Astrocyte of the hippocampus (primary cell): ENCODE data around the gene ELOB.
A peak's percentile ranks its signal among the peaks of the same experiment; 100 is the strongest.

ENCODE experiments used
- DNase-seq: peaks from one replicate; pipeline ENCODE4 v3.0.0; 2011; ENCODE audit warnings: low read depth, low spot score

Gene ELOB

DNA sequence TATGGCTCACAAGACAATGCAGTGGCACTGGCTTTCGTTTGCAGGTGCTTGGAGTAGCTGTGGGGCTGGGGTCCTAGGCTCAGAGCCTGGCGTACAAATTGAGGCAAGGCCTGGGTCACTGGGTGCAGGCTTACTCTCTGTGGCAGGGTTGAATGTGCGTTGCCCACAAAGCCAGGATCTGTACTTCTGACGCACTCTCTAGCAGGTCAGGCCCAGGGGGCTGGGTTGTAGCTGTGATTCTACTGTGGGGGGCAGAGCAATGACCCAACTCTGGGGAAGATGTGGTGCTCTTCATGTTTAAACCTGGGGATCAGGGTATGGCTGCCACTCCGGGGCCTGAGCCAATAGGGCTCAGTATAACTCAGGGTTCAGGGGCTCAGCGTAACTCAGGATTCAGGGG lies 33.6 kb upstream of the ELOB start:
- no peak for DNase-seq

GRCh38 chr16:2809149-2809760 lies 32.2 kb upstream of the ELOB start:
- no peak for DNase-seq

GRCh38 chr16:2808181-2808580 lies 31.1 kb upstream of the ELOB start:
- DNase-seq: no peak

DNA sequence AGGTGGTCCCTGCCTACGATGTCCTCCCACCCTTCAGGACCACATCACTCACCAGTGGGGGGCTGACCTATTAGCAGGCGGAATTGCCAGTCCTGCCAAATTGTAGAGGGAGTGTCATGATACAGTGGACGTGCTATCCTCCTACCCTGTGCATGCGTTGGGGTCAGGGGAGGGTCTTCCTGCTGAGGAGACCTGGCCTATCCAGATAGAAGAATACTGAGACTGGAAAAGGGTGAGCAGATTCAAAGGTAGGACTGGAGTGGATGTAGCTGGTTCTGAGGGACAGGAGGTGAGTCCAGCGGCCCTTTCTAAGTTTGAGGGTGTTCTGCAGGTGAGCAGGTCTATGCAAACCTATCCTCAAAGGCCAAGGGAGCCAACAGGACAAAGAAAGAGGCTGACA lies 29.2 kb upstream of the ELOB start:
- no peak for DNase-seq

DNA sequence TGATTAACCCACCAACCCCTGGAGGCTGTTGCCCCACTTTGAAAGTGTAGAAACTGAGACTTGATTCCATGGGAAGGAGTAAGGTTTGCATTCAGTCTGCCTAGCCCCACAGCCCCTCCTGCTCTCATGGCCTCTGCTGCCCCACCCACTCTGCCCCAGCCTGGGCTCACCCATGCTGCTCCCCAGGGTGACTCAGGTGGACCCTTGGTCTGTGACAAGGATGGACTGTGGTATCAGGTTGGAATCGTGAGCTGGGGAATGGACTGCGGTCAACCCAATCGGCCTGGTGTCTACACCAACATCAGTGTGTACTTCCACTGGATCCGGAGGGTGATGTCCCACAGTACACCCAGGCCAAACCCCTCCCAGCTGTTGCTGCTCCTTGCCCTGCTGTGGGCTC lies 27.6 kb upstream of the ELOB start:
- no peak for DNase-seq

GRCh38 chr16:2803545-2804195 lies 26.6 kb upstream of the ELOB start:
- no peak for DNase-seq

DNA sequence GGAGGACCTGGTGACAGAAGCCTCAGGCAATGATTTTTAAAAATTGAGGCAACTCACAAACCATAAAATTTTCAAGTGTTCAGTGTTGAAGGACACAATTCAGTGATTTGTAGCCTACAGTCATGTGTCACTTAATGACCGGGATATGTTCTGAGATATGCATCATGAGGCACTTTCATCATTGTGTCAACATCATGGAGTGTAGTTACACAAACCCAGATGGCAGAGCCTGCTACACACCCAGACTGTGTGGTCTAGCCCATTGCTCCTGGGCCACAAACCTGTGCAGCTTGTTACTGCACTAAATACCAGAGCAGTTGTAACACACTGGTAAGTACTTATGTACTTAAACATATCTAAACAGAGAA lies 22.8 kb upstream of the ELOB start:
- no peak for DNase-seq

DNA sequence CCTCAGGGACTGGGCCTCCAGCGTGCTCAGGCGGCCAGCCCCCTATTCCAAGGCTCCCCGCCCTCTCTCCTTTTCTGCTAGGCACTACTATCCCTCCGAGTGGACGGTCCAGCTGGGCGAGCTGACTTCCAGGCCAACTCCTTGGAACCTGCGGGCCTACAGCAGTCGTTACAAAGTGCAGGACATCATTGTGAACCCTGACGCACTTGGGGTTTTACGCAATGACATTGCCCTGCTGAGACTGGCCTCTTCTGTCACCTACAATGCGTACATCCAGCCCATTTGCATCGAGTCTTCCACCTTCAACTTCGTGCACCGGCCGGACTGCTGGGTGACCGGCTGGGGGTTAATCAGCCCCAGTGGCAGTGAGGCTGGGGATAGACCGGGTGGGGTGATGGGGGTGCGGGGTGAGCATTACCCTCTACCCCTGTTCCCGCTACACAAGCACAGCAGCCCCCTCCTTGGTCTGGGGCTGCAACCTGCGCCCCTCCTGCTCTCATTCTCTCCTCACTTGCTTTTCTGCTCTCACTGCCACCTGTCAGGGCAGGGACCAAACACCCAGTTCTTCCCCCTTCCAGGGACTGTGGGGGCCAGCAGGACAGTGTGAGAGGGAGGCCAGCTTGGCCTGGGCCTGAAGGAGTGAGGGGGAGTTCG lies 22.3 kb upstream of the ELOB start:
- no peak for DNase-seq

DNA sequence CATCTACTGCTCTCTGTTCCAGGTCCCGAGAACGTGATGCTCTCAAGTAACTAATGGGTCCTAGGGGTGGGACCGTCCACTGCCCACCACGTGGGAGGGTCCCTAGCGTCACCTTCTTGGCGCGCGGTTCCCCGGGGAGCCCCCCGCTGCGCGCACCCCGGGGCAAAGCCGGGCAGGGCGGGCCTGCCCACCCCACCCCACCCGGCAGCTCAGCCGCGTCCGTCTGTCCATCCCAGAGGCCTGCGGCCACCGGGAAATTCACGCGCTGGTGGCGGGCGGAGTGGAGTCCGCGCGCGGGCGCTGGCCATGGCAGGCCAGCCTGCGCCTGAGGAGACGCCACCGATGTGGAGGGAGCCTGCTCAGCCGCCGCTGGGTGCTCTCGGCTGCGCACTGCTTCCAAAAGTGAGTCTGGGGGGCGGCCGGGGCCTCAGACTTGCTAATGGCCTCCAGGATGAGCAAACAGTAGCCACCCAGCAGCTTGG lies 21.7 kb upstream of the ELOB start:
- DNase-seq: no peak

DNA sequence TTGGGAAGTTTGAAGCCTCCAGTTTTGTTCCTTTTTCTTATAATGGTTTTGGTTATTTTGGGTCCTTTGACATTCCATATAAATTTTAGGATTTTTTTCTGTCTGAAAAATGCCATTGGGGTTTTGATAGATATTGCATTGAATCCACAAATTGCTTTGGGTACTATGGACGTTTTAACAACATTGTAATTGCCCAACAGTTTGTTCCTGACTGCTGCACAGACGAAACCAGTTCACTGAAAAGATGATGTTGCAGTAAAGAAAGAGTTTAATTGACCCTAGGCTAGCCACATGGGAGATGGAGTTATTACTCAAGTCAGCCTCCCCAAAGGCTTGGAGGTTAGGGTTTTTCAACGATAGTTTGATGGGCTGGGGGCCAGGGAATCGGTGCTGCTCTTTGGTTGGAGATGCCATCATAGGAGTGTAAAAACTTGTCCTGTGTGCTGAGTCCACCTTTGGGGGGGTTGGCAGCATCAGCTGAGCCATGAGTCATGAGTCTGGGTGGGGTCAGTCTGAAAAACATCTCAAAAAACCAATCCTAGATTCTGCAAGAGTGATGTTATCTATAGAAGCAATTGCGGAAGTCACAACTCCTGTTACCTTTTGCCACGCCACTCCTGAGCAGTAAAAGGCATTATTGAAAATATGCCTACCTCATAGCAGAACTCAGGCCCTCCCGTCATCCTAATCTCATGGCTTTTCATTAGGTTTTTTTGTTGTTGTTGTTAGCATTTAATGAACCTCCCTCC lies 18.5 kb upstream of the ELOB start:
- no peak for DNase-seq

DNA sequence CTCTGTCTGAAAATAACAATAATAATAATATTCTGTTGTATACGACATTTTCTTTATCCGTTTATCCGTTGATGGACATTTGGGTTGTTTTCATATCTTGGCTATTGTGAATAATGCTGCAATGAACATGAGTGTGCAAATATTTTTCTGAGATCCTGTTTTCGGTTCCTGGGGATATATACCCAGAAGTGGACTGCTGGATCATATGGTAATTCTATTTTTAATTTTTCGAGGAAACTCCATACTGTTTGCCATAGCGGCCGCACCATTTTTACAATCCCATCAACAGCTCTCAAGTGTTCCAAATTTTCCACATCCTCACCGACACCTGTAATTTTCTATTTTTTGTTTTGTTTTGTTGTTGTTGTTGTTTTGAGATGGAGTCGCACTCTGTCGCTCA lies 15.9 kb upstream of the ELOB start:
- DNase-seq: no peak

- no peak for DNase-seq
Measured at GRCh38 chr16:2791174-2791573, 14.1 kb upstream of the ELOB start.

DNA sequence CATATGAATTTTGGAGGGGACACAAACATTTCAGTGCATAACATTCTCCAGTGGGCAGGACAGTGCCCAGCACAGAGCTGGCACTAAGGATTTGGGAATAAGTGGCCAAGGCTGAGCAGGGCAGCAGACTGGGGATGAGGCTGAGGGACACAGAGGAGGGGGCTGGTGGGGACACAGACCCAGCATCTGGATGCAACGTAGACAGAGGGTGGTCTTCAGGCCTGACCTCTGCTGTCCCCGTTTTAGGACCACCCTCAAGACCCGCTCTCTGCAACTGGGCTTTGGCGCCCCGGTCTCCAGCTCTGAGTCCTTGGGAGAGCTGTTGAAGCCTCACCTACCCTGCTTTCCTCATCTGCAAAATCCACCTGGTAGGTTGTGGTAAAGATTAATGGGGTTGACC lies 13.6 kb upstream of the ELOB start:
- DNase-seq: no peak

GRCh38 chr16:2787961-2788360 lies 10.9 kb upstream of the ELOB start:
- DNase-seq: no peak

GRCh38 chr16:2787406-2787805 lies 10.3 kb upstream of the ELOB start, which contains the start of gene PRSS33:
TSS of gene PRSS33 (minus strand) at chr16:2787560. CDS start at chr16:2786547, 1,013 bp downstream.
- DNase-seq: peak; percentile 55

GRCh38 chr16:2786826-2787151 lies 9.7 kb upstream of the ELOB start:
- DNase-seq: no peak

- no peak for DNase-seq
Measured at GRCh38 chr16:2786061-2786825, 9.2 kb upstream of the ELOB start.

DNA sequence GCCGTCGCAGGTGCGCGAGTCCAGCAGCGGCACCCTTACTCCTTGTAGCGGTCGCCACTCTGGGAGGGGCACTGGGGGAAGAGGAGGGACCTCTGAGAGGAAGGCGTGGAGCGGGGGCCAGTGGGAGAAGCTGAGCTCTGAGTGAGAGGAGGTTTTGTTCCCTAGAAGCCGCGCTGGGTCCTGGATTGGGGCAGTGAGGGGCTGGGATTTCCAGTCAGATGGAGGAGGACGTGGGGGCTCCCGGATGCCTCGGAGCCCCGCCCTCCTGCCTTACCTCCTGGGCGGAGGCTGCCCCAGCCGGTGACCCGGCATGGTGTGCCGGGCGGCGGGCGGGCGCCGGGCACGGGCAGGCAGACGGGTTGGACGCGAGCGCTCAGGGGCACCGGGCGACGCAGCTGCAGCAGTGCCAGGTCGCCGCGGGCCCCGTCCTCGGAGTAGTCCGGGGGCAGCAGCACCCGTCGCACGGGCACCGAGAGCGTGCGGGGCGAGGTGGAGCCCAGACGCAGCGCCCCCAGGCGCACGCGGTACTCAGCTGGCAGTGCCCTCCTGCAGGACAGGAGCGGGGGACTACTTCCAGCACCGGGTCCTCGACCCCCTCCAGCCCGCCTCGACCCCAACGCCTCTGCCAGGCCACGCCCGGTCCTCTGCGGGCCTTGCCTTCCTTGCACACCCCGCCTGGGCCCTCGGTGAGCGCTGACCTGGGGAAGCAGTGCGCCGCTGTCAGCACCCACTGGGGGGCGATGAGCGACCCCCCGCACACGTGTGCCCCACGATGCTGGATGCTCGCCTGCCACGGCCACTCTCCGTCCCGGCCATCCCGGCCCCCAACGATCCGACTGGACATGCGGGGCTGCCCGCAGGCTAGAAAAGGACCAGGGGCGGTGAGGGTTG lies 8.3 kb upstream of the ELOB start:
- DNase-seq: peak; percentile 34

DNA sequence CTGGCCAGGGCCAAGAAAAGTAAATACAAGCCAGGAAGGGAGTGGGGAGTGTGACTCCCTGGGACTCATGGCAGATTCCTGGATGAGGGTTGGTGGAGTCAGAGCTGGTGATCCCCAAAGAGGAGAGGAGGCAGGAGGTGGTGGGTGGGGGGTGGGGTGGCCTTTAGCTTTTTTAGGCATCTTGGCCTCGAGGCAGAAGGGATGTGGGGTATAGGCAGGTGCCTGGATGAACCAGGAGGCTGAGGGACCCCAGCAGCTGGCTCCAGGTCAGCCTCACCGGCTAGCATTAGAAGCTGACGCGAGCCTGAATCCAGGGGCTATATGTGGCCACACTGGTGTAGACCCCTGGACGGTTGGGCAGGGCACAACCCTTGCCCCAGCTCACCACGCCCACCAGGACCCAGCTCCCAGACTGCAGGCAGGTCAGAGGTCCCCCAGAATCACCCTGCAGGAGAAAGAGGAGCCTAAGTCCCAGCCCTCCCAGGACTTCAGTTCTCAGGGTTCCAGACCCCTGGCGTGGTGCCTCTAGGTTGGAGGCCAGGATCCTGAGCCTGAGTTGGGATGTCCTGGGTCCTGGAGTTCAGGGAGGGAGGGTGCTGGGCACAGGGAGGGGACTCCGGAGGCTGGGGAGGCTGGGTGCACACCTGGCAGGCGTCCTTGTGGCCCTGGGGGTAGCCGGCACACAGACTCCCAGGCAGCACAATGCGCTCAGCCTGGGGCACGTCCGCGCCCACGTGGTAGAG lies 7.4 kb upstream of the ELOB start:
- no peak for DNase-seq
